NCI-H2081 (cell line): ENCODE data around the gene RSBN1.

Source experiments
- DNase-seq, 2 experiments: peaks; one replicate each; lab custom pipeline; 2025; lab: John Stamatoyannopoulos, UW

RSBN1 gene

GRCh38 chr1:113812661-113813135, 422 bp upstream of the RSBN1 start:
- DNase-seq = peak in 1 of 2 experiments; percentile 39

- peak; percentile 6 to 38 for DNase-seq
Measured at GRCh38 chr1:113811156-113811887, 954 bp downstream of the RSBN1 start.

GRCh38 chr1:113809670-113810602, 2.3 kb downstream of the RSBN1 start:
- no peak for DNase-seq

GRCh38 chr1:113808450-113809195, 3.7 kb downstream of the RSBN1 start:
- DNase-seq = no peak

GRCh38 chr1:113805639-113806038, 6.6 kb downstream of the RSBN1 start:
- DNase-seq = no peak

GRCh38 chr1:113805256-113805531, 7.1 kb downstream of the RSBN1 start:
- no peak for DNase-seq

GRCh38 chr1:113804421-113805255, 7.6 kb downstream of the RSBN1 start:
- DNase-seq = no peak

- no peak for DNase-seq
Measured at GRCh38 chr1:113802367-113803007, 9.8 kb downstream of the RSBN1 start.

- DNase-seq = no peak
Measured at GRCh38 chr1:113800487-113800886, 11.8 kb downstream of the RSBN1 start.

GRCh38 chr1:113797472-113797871, 14.8 kb downstream of the RSBN1 start:
- DNase-seq = no peak

- DNase-seq = no peak
Measured at GRCh38 chr1:113793878-113794834, 18.1 kb downstream of the RSBN1 start.

GRCh38 chr1:113792986-113793385, 19.3 kb downstream of the RSBN1 start:
- DNase-seq = no peak

- no peak for DNase-seq
Measured at GRCh38 chr1:113792471-113792870, 19.8 kb downstream of the RSBN1 start.

- DNase-seq = no peak
Measured at GRCh38 chr1:113788802-113789201, 23.5 kb downstream of the RSBN1 start.

GRCh38 chr1:113787663-113788062, 24.6 kb downstream of the RSBN1 start:
- DNase-seq = no peak

GRCh38 chr1:113786069-113786468, 26.2 kb downstream of the RSBN1 start:
- DNase-seq = no peak

- DNase-seq = no peak
Measured at GRCh38 chr1:113784104-113784779, 28.0 kb downstream of the RSBN1 start.

- no peak for DNase-seq
Measured at GRCh38 chr1:113783254-113784103, 28.8 kb downstream of the RSBN1 start.
